ENCODE measurements around the gene TC2N. TPM values are rescaled to one million over a fixed set of nuclear protein-coding genes. Genes with fewer than 3 reads are reported as not detected.

Gene TC2N
- total RNA-seq, 1 experiment from 2014 or later: 7.7 TPM

DNA sequence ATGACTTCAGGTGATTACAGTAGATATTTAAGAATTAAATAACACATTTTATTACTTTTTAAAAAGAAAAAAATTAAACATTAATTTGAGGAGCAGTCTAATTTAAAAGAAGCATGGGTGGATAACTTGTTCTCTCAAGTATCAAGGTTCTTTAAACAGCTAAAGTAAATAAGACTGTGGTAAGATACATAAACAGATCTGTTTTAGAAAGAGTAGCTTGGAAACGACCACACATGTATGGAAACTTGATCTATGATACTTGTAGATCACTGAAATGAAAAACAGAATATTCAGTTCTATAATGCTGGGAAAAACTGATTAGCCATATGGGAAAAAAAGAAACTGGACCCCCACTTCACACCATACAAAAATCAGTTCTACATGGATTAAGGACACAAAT, 36.0 kb downstream of the TC2N start:
- TF ChIP-seq EZH2 (IDR thresholded peaks at IDR 0.05; ENCODE audit: low read depth): no peak
- TF ChIP-seq, protein P1, sequence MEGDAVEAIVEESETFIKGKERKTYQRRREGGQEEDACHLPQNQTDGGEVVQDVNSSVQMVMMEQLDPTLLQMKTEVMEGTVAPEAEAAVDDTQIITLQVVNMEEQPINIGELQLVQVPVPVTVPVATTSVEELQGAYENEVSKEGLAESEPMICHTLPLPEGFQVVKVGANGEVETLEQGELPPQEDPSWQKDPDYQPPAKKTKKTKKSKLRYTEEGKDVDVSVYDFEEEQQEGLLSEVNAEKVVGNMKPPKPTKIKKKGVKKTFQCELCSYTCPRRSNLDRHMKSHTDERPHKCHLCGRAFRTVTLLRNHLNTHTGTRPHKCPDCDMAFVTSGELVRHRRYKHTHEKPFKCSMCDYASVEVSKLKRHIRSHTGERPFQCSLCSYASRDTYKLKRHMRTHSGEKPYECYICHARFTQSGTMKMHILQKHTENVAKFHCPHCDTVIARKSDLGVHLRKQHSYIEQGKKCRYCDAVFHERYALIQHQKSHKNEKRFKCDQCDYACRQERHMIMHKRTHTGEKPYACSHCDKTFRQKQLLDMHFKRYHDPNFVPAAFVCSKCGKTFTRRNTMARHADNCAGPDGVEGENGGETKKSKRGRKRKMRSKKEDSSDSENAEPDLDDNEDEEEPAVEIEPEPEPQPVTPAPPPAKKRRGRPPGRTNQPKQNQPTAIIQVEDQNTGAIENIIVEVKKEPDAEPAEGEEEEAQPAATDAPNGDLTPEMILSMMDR (conservative IDR thresholded peaks at IDR 0.05): no peak
- no TSS peak for BruUV-seq (replicated peaks)
- intact Hi-C loops (cut with micrococcal nuclease; ENCODE audit: unreplicated experiment): no loop called here

DNA sequence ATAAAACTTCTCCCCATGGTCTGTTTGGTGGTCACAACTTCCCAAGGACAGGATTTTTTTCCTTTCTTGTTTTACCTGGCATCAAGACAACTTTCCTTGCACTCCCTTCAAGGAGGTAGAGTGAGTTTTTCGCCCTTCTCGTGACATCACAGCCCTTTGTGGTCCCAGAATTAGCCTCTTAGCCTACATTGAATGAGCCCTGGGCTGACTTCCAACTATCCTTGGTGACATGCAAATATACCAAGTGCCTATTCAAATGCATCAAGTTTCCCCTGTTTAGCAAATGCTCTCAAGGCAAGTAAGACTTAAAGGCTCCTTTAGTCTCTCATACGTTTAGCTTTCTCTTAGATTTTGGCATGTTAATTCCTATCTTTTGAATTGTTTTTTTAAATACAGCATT, 36.6 kb downstream of the TC2N start:
- Histone ChIP-seq H2AFZ (no peak overlapping the region), H3K79me2 (ENCODE audit: low read depth) (0 out of 2 replicates have a peak, but pooled peaks cover 7% of the 10 kb centered on the region), H4K20me1 (ENCODE audit: insufficient read depth) (no peaks in the 10 kb centered on the region), H3K27me3 (ENCODE audit: insufficient read depth, low read depth) (no peaks in the 10 kb centered on the region), H3K4me3 (no peak overlapping the region), H3K36me3 (ENCODE audit: low read depth) (no peaks in the 10 kb centered on the region), H3F3A (ENCODE audit: insufficient read depth, low read depth) (peaks cover 4% of the 10 kb centered on the region; the same call in 1 of the 2 replicates), H3K4me1 (replicated peaks; ENCODE audit: insufficient read depth) (peaks cover 20% of the 10 kb centered on the region), H3K9me3 (ENCODE audit: insufficient read depth, low read depth) (no peaks in the 10 kb centered on the region), H3K27ac (no peak overlapping the region), H3K9me2 (ENCODE audit: insufficient read depth) (no peaks in the 10 kb centered on the region), H3K4me2 (no peak overlapping the region)
- BruUV-seq (replicated peaks): no TSS peak
- ChIA-PET CTCF (interaction anchor here (0.6 kb wide), 1 partner anchor 108 kb away, joined by 3 read pairs; no protein-coding TSS in a partner anchor), POLR2A (ENCODE audit: unreplicated experiment) (no interaction called here)
- intact Hi-C loops (cut with micrococcal nuclease; ENCODE audit: unreplicated experiment): no loop called here
- no peak for DNase-seq
- TF ChIP-seq, protein P1 (conservative IDR thresholded peaks at IDR 0.05): no peak
- TF ChIP-seq EZH2 (IDR thresholded peaks at IDR 0.05; ENCODE audit: low read depth): no peak

More for the DNA sequence above, 36.0 kb downstream of the TC2N start:
- H3K9me2 ChIP-seq (ENCODE audit: insufficient read depth): no peaks in the 10 kb centered on the region
- POLR2A ChIA-PET (ENCODE audit: unreplicated experiment): no interaction called here
- H2AFZ ChIP-seq: no peak overlapping the region
- H3K27me3 ChIP-seq (ENCODE audit: insufficient read depth, low read depth): no peaks in the 10 kb centered on the region
- H3K4me2 ChIP-seq: no peak overlapping the region
- no peaks in the 10 kb centered on the region for H4K20me1 ChIP-seq (ENCODE audit: insufficient read depth)
- DNase-seq: no peak
- H3K79me2 ChIP-seq (ENCODE audit: low read depth): 0 out of 2 replicates have a peak, but pooled peaks cover 7% of the 10 kb centered on the region
- H3F3A ChIP-seq (ENCODE audit: insufficient read depth, low read depth): peaks cover 4% of the 10 kb centered on the region; the same call in 1 of the 2 replicates
- no peaks in the 10 kb centered on the region for H3K36me3 ChIP-seq (ENCODE audit: low read depth)
- H3K27ac ChIP-seq: no peak overlapping the region
- no peak overlapping the region for H3K4me3 ChIP-seq
- H3K4me1 ChIP-seq (replicated peaks; ENCODE audit: insufficient read depth): peaks cover 20% of the 10 kb centered on the region
- H3K9me3 ChIP-seq (ENCODE audit: insufficient read depth, low read depth): no peaks in the 10 kb centered on the region
- CTCF ChIA-PET: interaction anchor here (0.6 kb wide), 1 partner anchor 108 kb away, joined by 3 read pairs; no protein-coding TSS in a partner anchor

DNA sequence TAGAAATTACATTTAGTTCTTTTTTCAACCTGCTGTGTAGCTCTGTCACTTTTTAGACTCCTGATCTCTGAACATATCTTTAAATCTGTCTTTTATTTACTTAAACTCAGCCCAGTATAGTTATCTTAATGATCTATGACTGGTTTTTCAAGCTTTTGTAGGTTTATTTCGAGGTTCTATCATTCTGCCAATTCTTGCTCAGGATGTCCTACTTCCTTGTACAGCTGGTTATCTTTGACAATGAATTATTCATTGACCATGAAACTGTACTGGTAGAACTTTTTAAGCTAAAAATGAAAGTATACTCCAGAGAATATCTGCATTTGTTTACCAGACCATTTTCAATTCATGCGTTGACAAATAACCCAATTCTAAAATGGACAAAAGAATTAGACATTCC, 37.8 kb downstream of the TC2N start:
- POLR2A ChIA-PET (ENCODE audit: unreplicated experiment): no interaction called here

More for the DNA sequence above, 37.8 kb downstream of the TC2N start:
- H3K9me2 ChIP-seq (ENCODE audit: insufficient read depth): no peaks in the 10 kb centered on the region
- no peaks in the 10 kb centered on the region for H4K20me1 ChIP-seq (ENCODE audit: insufficient read depth)
- intact Hi-C loops (cut with micrococcal nuclease; ENCODE audit: unreplicated experiment): no loop called here
- CTCF ChIA-PET: no interaction called here
- no peak overlapping the region for H2AFZ ChIP-seq
- 0 out of 2 replicates have a peak, but pooled peaks cover 3% of the 10 kb centered on the region for H3K79me2 ChIP-seq (ENCODE audit: low read depth)
- H3K4me3 ChIP-seq: no peak overlapping the region; the same call in 1 of the 2 replicates
- H3K4me1 ChIP-seq (replicated peaks; ENCODE audit: insufficient read depth): peaks cover 20% of the 10 kb centered on the region
- H3K27me3 ChIP-seq (ENCODE audit: insufficient read depth, low read depth): no peaks in the 10 kb centered on the region
- H3K4me2 ChIP-seq: peak overlapping the region; percentile 61
- no peaks in the 10 kb centered on the region for H3K9me3 ChIP-seq (ENCODE audit: insufficient read depth, low read depth)
- no peaks in the 10 kb centered on the region for H3K36me3 ChIP-seq (ENCODE audit: low read depth)
- TF ChIP-seq EZH2 (IDR thresholded peaks at IDR 0.05; ENCODE audit: low read depth): no peak
- TF ChIP-seq, protein P1 (conservative IDR thresholded peaks at IDR 0.05): no peak
- no peak overlapping the region for H3K27ac ChIP-seq
- peak in 1 of 2 experiments; percentile 77 for DNase-seq
- BruUV-seq (replicated peaks): no TSS peak
- peaks cover 4% of the 10 kb centered on the region; the same call in 1 of the 2 replicates for H3F3A ChIP-seq (ENCODE audit: insufficient read depth, low read depth)
